Body of pancreas (tissue), 4 donors: ENCODE measurements around the gene OR1S2.

ENCODE experiments used
- POLR2A ChIP-seq, 3 donors: fragments of 450-650 bp; IDR thresholded peaks; one replicate each; pipeline ENCODE4 v1.6.1; 2016; ENCODE audit warnings: antibody characterized with exemption in 3 of 3, mild to moderate bottlenecking in 2 of 3
- TF ChIP-seq, protein P1 (sequence below), 7 experiments: fragments of 450-650 bp in 4 of 7; fragments of 200-600 bp in 3 of 7; sonication (generic) in 3 of 7; IDR thresholded peaks; one replicate each; pipeline ENCODE4 v1.5.1; 2016 to 2019; ENCODE audit warnings: antibody characterized with exemption in 7 of 7

DNA sequence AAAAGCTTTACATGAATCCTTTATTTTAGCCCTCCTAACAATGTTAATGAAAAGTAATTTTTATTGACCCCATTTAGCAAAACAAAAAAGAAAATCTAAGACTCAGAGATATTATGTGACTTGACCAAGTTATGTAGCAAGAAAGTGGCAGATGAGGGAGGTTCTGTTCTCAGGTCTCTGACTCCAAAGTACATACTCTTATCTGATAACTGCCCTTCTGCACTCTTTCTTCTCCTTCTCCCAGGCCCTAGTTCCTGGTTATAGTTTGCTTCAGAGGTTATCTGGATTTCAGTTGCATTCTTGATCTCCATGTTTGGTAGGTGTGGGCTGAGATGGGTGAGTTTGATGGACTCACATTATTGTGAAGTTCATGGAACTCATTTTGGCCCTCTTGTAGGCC, 10.6 kb downstream of the OR1S2 start:
- TF ChIP-seq, protein P1, sequence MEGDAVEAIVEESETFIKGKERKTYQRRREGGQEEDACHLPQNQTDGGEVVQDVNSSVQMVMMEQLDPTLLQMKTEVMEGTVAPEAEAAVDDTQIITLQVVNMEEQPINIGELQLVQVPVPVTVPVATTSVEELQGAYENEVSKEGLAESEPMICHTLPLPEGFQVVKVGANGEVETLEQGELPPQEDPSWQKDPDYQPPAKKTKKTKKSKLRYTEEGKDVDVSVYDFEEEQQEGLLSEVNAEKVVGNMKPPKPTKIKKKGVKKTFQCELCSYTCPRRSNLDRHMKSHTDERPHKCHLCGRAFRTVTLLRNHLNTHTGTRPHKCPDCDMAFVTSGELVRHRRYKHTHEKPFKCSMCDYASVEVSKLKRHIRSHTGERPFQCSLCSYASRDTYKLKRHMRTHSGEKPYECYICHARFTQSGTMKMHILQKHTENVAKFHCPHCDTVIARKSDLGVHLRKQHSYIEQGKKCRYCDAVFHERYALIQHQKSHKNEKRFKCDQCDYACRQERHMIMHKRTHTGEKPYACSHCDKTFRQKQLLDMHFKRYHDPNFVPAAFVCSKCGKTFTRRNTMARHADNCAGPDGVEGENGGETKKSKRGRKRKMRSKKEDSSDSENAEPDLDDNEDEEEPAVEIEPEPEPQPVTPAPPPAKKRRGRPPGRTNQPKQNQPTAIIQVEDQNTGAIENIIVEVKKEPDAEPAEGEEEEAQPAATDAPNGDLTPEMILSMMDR (IDR thresholded peaks at IDR 0.05): no peak
- no peak for TF ChIP-seq POLR2A (IDR thresholded peaks at IDR 0.05)
